NCI-H2227 (cell line): ENCODE data around the gene ZNF69.

Source experiments
- DNase-seq: peaks from one replicate; lab custom pipeline; 2025; ENCODE audit not compliant: unreplicated experiment; lab: John Stamatoyannopoulos, UW

ZNF69 gene

GRCh38 chr19:11950312-11950711 is 62.7 kb downstream of the ZNF69 start:
- DNase-seq = no peak
